Smooth muscle cell (in vitro differentiated cells): ENCODE data around the gene APOB. TPM values are rescaled to one million over a fixed set of nuclear protein-coding genes. Genes with fewer than 3 reads are reported as not detected.

Source experiments
- DNase-seq: peaks from one replicate; lab custom pipeline; 2025; ENCODE audit not compliant: unreplicated experiment; lab: John Stamatoyannopoulos, UW
- H2AFZ ChIP-seq: fragments of 200-600 bp; sonication (generic); 2 replicates; pipeline ENCODE4 v1.6.0; 2016; ENCODE audit warnings: antibody characterized with exemption, low read depth, mild to moderate bottlenecking
- H3F3A ChIP-seq: fragments of 200-600 bp; sonication (generic); 2 replicates; pipeline ENCODE4 v1.6.0; 2017; ENCODE audit warnings: antibody characterized with exemption, low read depth
- H3K27ac ChIP-seq: fragments of 200-600 bp; sonication (generic); 2 replicates; pipeline ENCODE4 v1.5.1; 2016; ENCODE audit warnings: low read depth, mild to moderate bottlenecking
- H3K27me3 ChIP-seq: fragments of 200-600 bp; sonication (generic); 2 replicates; pipeline ENCODE4 v1.6.1; 2016; ENCODE audit warnings: low read depth, mild to moderate bottlenecking
- H3K36me3 ChIP-seq: fragments of 200-600 bp; sonication (generic); 2 replicates; pipeline ENCODE4 v1.5.1; 2016; ENCODE audit warnings: low read depth
- H3K4me1 ChIP-seq: fragments of 200-600 bp; sonication (generic); 2 replicates; pipeline ENCODE4 v1.5.1; 2016; ENCODE audit warnings: low read depth
- H3K4me2 ChIP-seq: fragments of 200-600 bp; sonication (generic); 2 replicates; pipeline ENCODE4 v1.6.0; 2016; ENCODE audit warnings: mild to moderate bottlenecking
- H3K4me3 ChIP-seq: fragments of 200-600 bp; sonication (generic); 2 replicates; pipeline ENCODE4 v1.5.1; 2016; ENCODE audit warnings: mild to moderate bottlenecking
- H3K79me2 ChIP-seq: fragments of 200-600 bp; sonication (generic); 2 replicates; pipeline ENCODE4 v1.6.0; 2016; ENCODE audit warnings: low read depth, mild to moderate bottlenecking
- H3K9ac ChIP-seq: fragments of 200-600 bp; sonication (generic); 2 replicates; pipeline ENCODE4 v1.6.0; 2016; ENCODE audit warnings: low read depth
- H3K9me3 ChIP-seq: fragments of 200-600 bp; sonication (generic); replicated peaks from 2 replicates; pipeline ENCODE4 v1.5.1; 2016; ENCODE audit warnings: low read depth
- H4K20me1 ChIP-seq: fragments of 200-600 bp; sonication (generic); 2 replicates; pipeline ENCODE4 v1.6.0; 2016; ENCODE audit warnings: low read depth
- CTCF ChIP-seq: fragments of 200-600 bp; sonication (generic); IDR thresholded peaks from 2 replicates; pipeline ENCODE4 v1.5.1; 2017; ENCODE audit warnings: borderline replicate concordance, mild to moderate bottlenecking, antibody characterized with exemption; ENCODE audit not compliant: insufficient read depth, poor library complexity, severe bottlenecking
- WGBS: methylation state at CpG from one replicate; pipeline ENCODE4 v1.1.7; 2016; ENCODE audit warnings: low lambda C conversion rate; 5-methylcytosine and 5-hydroxymethylcytosine counted together
- polyA plus RNA-seq: library from polyadenylated mRNA; unstranded; fragments of >200 nt; fragmentation: Nextera tagmentation; extraction: Ambion mirVana; gene quantifications from 2 replicates; pipeline ENCODE4 v1.2.1, GENCODE V29; 2016
- total RNA-seq: library from RNA; depleted of rRNA; stranded (reverse); fragments of >200 nt; gene quantifications from 2 replicates; pipeline ENCODE4 v1.2.3, GENCODE V29; 2014

APOB gene
- total and polyA plus RNA-seq, 2 experiments from 2014 or later = under 0.01 to 0.09 TPM

DNA sequence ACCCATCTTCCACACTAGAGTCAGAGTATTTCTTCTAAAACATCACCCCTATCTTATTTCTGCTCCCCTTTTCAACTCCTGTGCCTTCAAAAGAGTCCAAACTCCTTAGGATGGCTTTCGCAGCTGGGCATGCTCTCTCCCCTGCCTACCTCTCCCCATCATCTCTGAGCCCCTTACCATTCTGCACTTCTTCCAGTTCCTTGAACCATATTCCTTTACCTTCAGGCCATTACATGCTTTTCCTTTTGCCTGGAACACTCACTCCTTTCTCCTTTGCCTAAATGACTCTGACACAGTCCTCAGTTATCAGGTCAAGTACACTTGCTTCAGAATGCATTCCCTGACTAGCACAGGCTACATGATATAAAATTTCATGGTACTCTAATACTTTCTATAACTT is 22.4 kb downstream of the APOB start:
- H3F3A ChIP-seq = no peaks in the 10 kb centered on the region
- peaks cover 40% of the 10 kb centered on the region for H3K27me3 ChIP-seq
- no peak overlapping the region for H3K27ac ChIP-seq
- H4K20me1 ChIP-seq = no peaks in the 10 kb centered on the region
- no peak overlapping the region for H3K4me3 ChIP-seq
- H3K36me3 ChIP-seq = no peaks in the 10 kb centered on the region
- 96% methylated on average over 1 of the region's 1 CpG for WGBS
- no peak for DNase-seq
- no peaks in the 10 kb centered on the region for H3K79me2 ChIP-seq
- H2AFZ ChIP-seq = no peak overlapping the region
- H3K9ac ChIP-seq = no peak overlapping the region
- TF ChIP-seq CTCF = no peak
- no peaks in the 10 kb centered on the region for H3K9me3 ChIP-seq
- H3K4me2 ChIP-seq = no peak overlapping the region
- H3K4me1 ChIP-seq = no peaks in the 10 kb centered on the region

DNA sequence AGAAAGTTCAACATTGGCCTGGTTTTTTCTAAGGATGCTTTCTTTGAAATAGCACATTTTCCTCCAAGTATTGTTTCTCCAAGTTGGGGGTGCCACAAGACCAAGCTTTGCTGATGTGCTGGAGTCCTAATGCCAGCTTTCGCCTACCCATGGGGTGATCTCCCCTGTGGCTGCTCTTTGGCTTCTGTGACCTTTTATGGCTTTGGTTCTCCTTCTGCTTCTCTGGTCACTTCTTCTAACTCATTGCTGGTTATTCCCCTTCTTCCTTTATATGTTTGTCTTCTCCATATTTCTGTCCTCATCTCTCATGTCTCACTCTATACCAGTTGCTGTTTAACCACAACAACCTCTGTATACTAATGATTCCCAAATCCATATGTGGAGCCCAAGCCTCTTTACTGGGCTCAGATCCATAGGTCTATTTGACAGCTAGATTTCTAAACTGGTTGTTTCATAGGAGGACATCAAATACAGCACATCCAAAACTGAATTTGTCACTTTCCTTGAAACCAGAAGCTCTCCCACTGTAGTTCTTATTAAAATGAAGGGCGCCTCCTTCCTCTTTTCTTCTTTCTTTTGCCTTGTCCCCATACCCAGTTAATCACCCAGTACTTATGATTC is 23.1 kb downstream of the APOB start:
- H3K79me2 ChIP-seq = no peaks in the 10 kb centered on the region
- no peak for TF ChIP-seq CTCF
- no peak overlapping the region for H2AFZ ChIP-seq
- no peaks in the 10 kb centered on the region for H3K9me3 ChIP-seq
- H3K9ac ChIP-seq = no peak overlapping the region
- DNase-seq = no peak
- WGBS = 87% methylated on average over 2 of the region's 2 CpGs
- no peak overlapping the region for H3K4me2 ChIP-seq
- H3K27me3 ChIP-seq = peaks cover 39% of the 10 kb centered on the region
- H3K4me1 ChIP-seq = no peaks in the 10 kb centered on the region
- no peaks in the 10 kb centered on the region for H3K36me3 ChIP-seq
- H3K27ac ChIP-seq = no peak overlapping the region
- no peaks in the 10 kb centered on the region for H3F3A ChIP-seq
- no peak overlapping the region for H3K4me3 ChIP-seq
- H4K20me1 ChIP-seq = no peaks in the 10 kb centered on the region

- Histone ChIP-seq H3F3A (no peaks in the 10 kb centered on the region), H3K27me3 (peaks cover 42% of the 10 kb centered on the region), H3K27ac (no peak overlapping the region), H3K36me3 (no peaks in the 10 kb centered on the region), H3K4me1 (no peaks in the 10 kb centered on the region), H3K4me2 (no peak overlapping the region), H3K79me2 (no peaks in the 10 kb centered on the region), H3K4me3 (no peak overlapping the region), H3K9ac (no peak overlapping the region), H2AFZ (no peak overlapping the region), H4K20me1 (no peaks in the 10 kb centered on the region), H3K9me3 (no peaks in the 10 kb centered on the region)
- no peak for DNase-seq
- no peak for TF ChIP-seq CTCF
- WGBS = 93% methylated on average over 3 of the region's 3 CpGs
Measured at GRCh38 chr2:21020031-21020667, 23.7 kb downstream of the APOB start.

DNA sequence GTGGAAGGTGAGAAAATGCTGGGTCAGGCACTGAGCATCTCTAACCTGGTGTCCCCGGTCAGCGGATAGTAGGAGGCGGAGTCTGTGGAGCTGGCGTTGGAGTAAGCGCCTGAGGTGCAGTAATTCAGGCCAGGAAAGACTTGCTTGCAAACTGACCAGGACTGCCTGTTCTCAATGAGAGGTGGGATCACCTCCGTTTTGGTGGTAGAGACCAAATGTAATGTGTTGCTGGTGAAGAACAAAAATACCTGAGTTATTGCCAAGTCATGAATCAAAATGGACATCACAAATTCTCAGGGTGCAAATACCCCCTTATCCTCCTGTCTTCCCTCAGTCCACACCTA is 24.2 kb downstream of the APOB start:
- Histone ChIP-seq H3K4me3 (no peak overlapping the region), H3K27me3 (peaks cover 47% of the 10 kb centered on the region), H3K4me2 (no peak overlapping the region), H3K9ac (no peak overlapping the region), H3K4me1 (no peaks in the 10 kb centered on the region), H3F3A (no peaks in the 10 kb centered on the region), H3K27ac (no peak overlapping the region), H3K79me2 (no peaks in the 10 kb centered on the region), H3K36me3 (no peaks in the 10 kb centered on the region), H2AFZ (no peak overlapping the region), H4K20me1 (no peaks in the 10 kb centered on the region), H3K9me3 (no peaks in the 10 kb centered on the region)
- no peak for TF ChIP-seq CTCF
- no peak for DNase-seq
- WGBS = 92% methylated on average over 6 of the region's 6 CpGs
